Ectodermal cell (in vitro differentiated cells): ENCODE measurements around the gene GAK.
A peak's percentile ranks its signal among the peaks of the same experiment; 100 is the strongest.

Experiments used
- H3K27ac ChIP-seq: 2 replicates; pipeline ENCODE4 v1.7.0; 2013; ENCODE audit warnings: mild to moderate bottlenecking, low read depth, low read length; ENCODE audit not compliant: insufficient read depth, poor library complexity, severe bottlenecking
- H3K27me3 ChIP-seq: 2 replicates; pipeline ENCODE4 v1.7.0; 2013; ENCODE audit warnings: mild to moderate bottlenecking, low read length; ENCODE audit not compliant: insufficient read depth, control insufficient read depth, poor library complexity, severe bottlenecking
- H3K36me3 ChIP-seq: one replicate; pipeline ENCODE4 v1.7.0; 2013; ENCODE audit warnings: low read length; ENCODE audit not compliant: control insufficient read depth, insufficient read depth
- H3K4me1 ChIP-seq: one replicate; pipeline ENCODE4 v1.7.0; 2013; ENCODE audit warnings: low read length; ENCODE audit not compliant: control insufficient read depth, insufficient read depth
- H3K4me3 ChIP-seq: 2 replicates; pipeline ENCODE4 v1.7.0; 2013; ENCODE audit warnings: low read depth, low read length, control low read depth; ENCODE audit not compliant: insufficient read depth
- H3K9me3 ChIP-seq: 2 replicates; pipeline ENCODE4 v1.7.0; 2013; ENCODE audit warnings: mild to moderate bottlenecking, low read length, moderate library complexity; ENCODE audit not compliant: control insufficient read depth
- WGBS, 2 experiments: methylation state at CpG; one replicate each; pipeline ENCODE4 v1.1.7; 2013; ENCODE audit warnings: missing lambda C conversion rate in 2 of 2; 5-methylcytosine and 5-hydroxymethylcytosine counted together

Gene GAK

GRCh38 chr4:970046-970745 is 38.1 kb upstream of the GAK start:
- peaks cover 65% of the 10 kb centered on the region for H3K27me3 ChIP-seq
- WGBS, 2 experiments: 85 to 88% methylated on average over 25 of the region's 25 CpGs

GRCh38 chr4:968621-969394 is 36.7 kb upstream of the GAK start:
- Histone ChIP-seq H3K4me1 (peaks cover 9% of the 10 kb centered on the region), H3K9me3 (no peaks in the 10 kb centered on the region), H3K27me3 (peaks cover 52% of the 10 kb centered on the region), H3K4me3 (no peak overlapping the region), H3K36me3 (no peaks in the 10 kb centered on the region), H3K27ac (no peak overlapping the region)
- WGBS, 2 experiments: 80 to 82% methylated on average over 23 of the region's 23 CpGs

More at GRCh38 chr4:970046-970745, 38.1 kb upstream of the GAK start:
- H3K36me3 ChIP-seq: no peaks in the 10 kb centered on the region
- H3K9me3 ChIP-seq: no peaks in the 10 kb centered on the region
- H3K4me1 ChIP-seq: peaks cover 9% of the 10 kb centered on the region
- H3K4me3 ChIP-seq: no peak overlapping the region
- H3K27ac ChIP-seq: no peak overlapping the region

- Histone ChIP-seq H3K4me1 (peaks cover 9% of the 10 kb centered on the region), H3K4me3 (no peak overlapping the region), H3K36me3 (no peaks in the 10 kb centered on the region), H3K27ac (no peak overlapping the region), H3K27me3 (peaks cover 49% of the 10 kb centered on the region), H3K9me3 (no peaks in the 10 kb centered on the region)
- 31 to 32% methylated on average over 22 to 24 of the region's 24 CpGs for WGBS, 2 experiments
These were observed 36.1 kb upstream of the GAK start for GRCh38 chr4:968221-968620.

GRCh38 chr4:967113-968104 is 35.3 kb upstream of the GAK start:
- Histone ChIP-seq H3K4me1 (peaks cover 9% of the 10 kb centered on the region), H3K36me3 (no peaks in the 10 kb centered on the region), H3K27me3 (peaks cover 42% of the 10 kb centered on the region), H3K27ac (no peak overlapping the region), H3K9me3 (no peaks in the 10 kb centered on the region), H3K4me3 (peak overlapping the region; percentile 16)
- 38 to 39% methylated on average over 76 of the region's 76 CpGs for WGBS, 2 experiments

GRCh38 chr4:966266-967112 is 34.4 kb upstream of the GAK start:
- WGBS, 2 experiments: 89 to 90% methylated on average over 48 of the region's 48 CpGs
- H3K9me3 ChIP-seq: no peaks in the 10 kb centered on the region

GRCh38 chr4:965766-966134 is 33.6 kb upstream of the GAK start:
- H3K4me3 ChIP-seq: no peak overlapping the region
- WGBS, 2 experiments: 93% methylated on average over 21 of the region's 21 CpGs
- H3K36me3 ChIP-seq: no peaks in the 10 kb centered on the region
- H3K27ac ChIP-seq: no peak overlapping the region
- peaks cover 26% of the 10 kb centered on the region for H3K27me3 ChIP-seq
- no peaks in the 10 kb centered on the region for H3K9me3 ChIP-seq
- peaks cover 3% of the 10 kb centered on the region for H3K4me1 ChIP-seq

More at GRCh38 chr4:966266-967112, 34.4 kb upstream of the GAK start:
- Histone ChIP-seq H3K4me1 (peaks cover 4% of the 10 kb centered on the region), H3K27me3 (peaks cover 33% of the 10 kb centered on the region), H3K36me3 (no peaks in the 10 kb centered on the region), H3K27ac (no peak overlapping the region), H3K4me3 (no peak overlapping the region)

GRCh38 chr4:965048-965765 is 33.1 kb upstream of the GAK start:
- 93% methylated on average over 26 of the region's 26 CpGs for WGBS, 2 experiments
- no peaks in the 10 kb centered on the region for H3K9me3 ChIP-seq

GRCh38 chr4:964346-965025 is 32.4 kb upstream of the GAK start:
- Histone ChIP-seq H3K36me3 (no peaks in the 10 kb centered on the region), H3K27me3 (peaks cover 23% of the 10 kb centered on the region), H3K27ac (no peak overlapping the region), H3K4me1 (no peaks in the 10 kb centered on the region), H3K9me3 (no peaks in the 10 kb centered on the region), H3K4me3 (no peak overlapping the region)
- 93 to 94% methylated on average over 23 of the region's 23 CpGs for WGBS, 2 experiments

More at GRCh38 chr4:965048-965765, 33.1 kb upstream of the GAK start:
- H3K4me1 ChIP-seq: no peaks in the 10 kb centered on the region
- peaks cover 23% of the 10 kb centered on the region for H3K27me3 ChIP-seq
- H3K27ac ChIP-seq: no peak overlapping the region
- no peak overlapping the region for H3K4me3 ChIP-seq
- no peaks in the 10 kb centered on the region for H3K36me3 ChIP-seq
